Fibroblast of lung (primary cell): ENCODE data around the gene TTLL10. TPM values are rescaled to one million over a fixed set of nuclear protein-coding genes. Genes with fewer than 3 reads are reported as not detected.
A peak's percentile ranks its signal among the peaks of the same experiment; 100 is the strongest.

Source experiments
- DNase-seq, 2 donors: peaks; one replicate each; pipeline versions ENCODE4 v3.0.0 to v3.0.0-alpha.2; 2010; ENCODE audit warnings: low read depth in 2 of 2
- H2AFZ ChIP-seq: 2 replicates; pipeline ENCODE4 v1.5.1; 2012; ENCODE audit warnings: low read length, control low read depth, inconsistent platforms
- H3K27ac ChIP-seq: 2 replicates; pipeline ENCODE4 v1.5.1; 2011; ENCODE audit warnings: low read length, control low read depth; ENCODE audit not compliant: insufficient read depth
- H3K27me3 ChIP-seq: 2 replicates; pipeline ENCODE4 v1.5.1; 2011; ENCODE audit warnings: mild to moderate bottlenecking, low read length; ENCODE audit not compliant: control insufficient read depth, insufficient read depth
- H3K36me3 ChIP-seq: 2 replicates; pipeline ENCODE4 v1.5.1; 2011; ENCODE audit warnings: low read length; ENCODE audit not compliant: control insufficient read depth, insufficient read depth
- H3K4me1 ChIP-seq: 2 replicates; pipeline ENCODE4 v1.5.1; 2011; ENCODE audit warnings: low read length; ENCODE audit not compliant: control insufficient read depth, insufficient read depth; ENCODE audit errors: extremely low read depth
- H3K4me2 ChIP-seq: 2 replicates; pipeline ENCODE4 v1.5.1; 2011; ENCODE audit warnings: low read length, control low read depth; ENCODE audit not compliant: insufficient read depth; ENCODE audit errors: extremely low read depth
- H3K4me3 ChIP-seq, 4 experiments: fragments of 200-600 bp in 1 of 4; sonication (generic) in 1 of 4; replicated peaks in 1 of 4; 2 replicates each; pipeline ENCODE4 v1.5.1; 2011 to 2016; ENCODE audit warnings: low read length in 4 of 4, low read depth in 3 of 4, mild to moderate bottlenecking in 3 of 4, control low read depth in 2 of 4, inconsistent platforms in 1 of 4, mixed read lengths in 1 of 4; ENCODE audit not compliant: insufficient read depth in 1 of 4; ENCODE audit errors: control extremely low read depth in 1 of 4
- H3K79me2 ChIP-seq: 2 replicates; pipeline ENCODE4 v1.5.1; 2012; ENCODE audit warnings: mild to moderate bottlenecking, low read length, inconsistent platforms; ENCODE audit not compliant: control insufficient read depth, insufficient read depth
- H3K9ac ChIP-seq: 2 replicates; pipeline ENCODE4 v1.5.1; 2011; ENCODE audit warnings: mild to moderate bottlenecking, low read length, control low read depth; ENCODE audit not compliant: insufficient read depth
- H3K9me3 ChIP-seq: 2 replicates; pipeline ENCODE4 v1.5.1; 2012; ENCODE audit warnings: low read depth, low read length; ENCODE audit not compliant: control insufficient read depth, insufficient read depth
- H4K20me1 ChIP-seq: 2 replicates; pipeline ENCODE4 v1.5.1; 2011; ENCODE audit warnings: low read length; ENCODE audit not compliant: control insufficient read depth, insufficient read depth; ENCODE audit errors: extremely low read depth
- CTCF ChIP-seq, 2 donors: IDR thresholded peaks in 1 of 2; conservative IDR thresholded peaks in 1 of 2; 1 replicate in 1 of 2; 2 replicates in 1 of 2; pipeline ENCODE4 v1.5.1; 2011 to 2012; ENCODE audit warnings: low read length in 2 of 2, control low read depth in 1 of 2, inconsistent platforms in 1 of 2, low read depth in 1 of 2, mild to moderate bottlenecking in 1 of 2
- EZH2 ChIP-seq: IDR thresholded peaks from 2 replicates; pipeline ENCODE4 v1.5.1; 2012; ENCODE audit warnings: low read length, control low read depth, mild to moderate bottlenecking; ENCODE audit errors: missing control alignments
- polyA plus RNA-seq, 2 donors: library from polyadenylated mRNA; depleted of rRNA in 1 of 2; stranded (reverse) in 1 of 2; unstranded in 1 of 2; fragments of >200 nt; gene quantifications; 2 replicates each; pipeline ENCODE4 v1.2.1, GENCODE V29; 2011 to 2012; ENCODE audit warnings: missing spikeins in 1 of 2
- total RNA-seq: library from RNA; depleted of rRNA; stranded (reverse); fragments of >200 nt; gene quantifications from 2 replicates; pipeline ENCODE4 v1.2.1, GENCODE V29; 2014

TTLL10 gene
- total and polyA plus RNA-seq, 2 donors (not counting 1 experiment from before 2014, with no cell fraction given), result not detected

- H3K4me1 ChIP-seq, result peaks cover 3% of the 10 kb centered on the region
- no peak overlapping the region for H2AFZ ChIP-seq
- TF ChIP-seq CTCF (conservative IDR thresholded peaks at IDR 0.05 in 1 of 2, IDR thresholded peaks at IDR 0.05 in 1 of 2; ENCODE audit: low read depth in 1 of 2, low read length in 2 of 2) (no peak), EZH2 (no peak)
- H3K4me3 ChIP-seq, result no peak overlapping the region
- no peaks in the 10 kb centered on the region for H3K36me3 ChIP-seq
- peak in 1 of 2 donors; percentile 56 for DNase-seq
- no peak overlapping the region for H3K27ac ChIP-seq
- H3K4me2 ChIP-seq, result no peak overlapping the region
- no peaks in the 10 kb centered on the region for H3K9me3 ChIP-seq
- H3K79me2 ChIP-seq, result no peaks in the 10 kb centered on the region
- H3K27me3 ChIP-seq, result no peaks in the 10 kb centered on the region
- no peaks in the 10 kb centered on the region for H4K20me1 ChIP-seq
- H3K9ac ChIP-seq, result no peak overlapping the region
Observed at GRCh38 chr1:1153874-1154273, 19.8 kb upstream of the TTLL10 start.

GRCh38 chr1:1155258-1155657 lies 18.4 kb upstream of the TTLL10 start:
- H3K9ac ChIP-seq, result no peak overlapping the region
- H3K4me1 ChIP-seq, result peaks cover 3% of the 10 kb centered on the region
- H3K36me3 ChIP-seq, result no peaks in the 10 kb centered on the region
- TF ChIP-seq CTCF (conservative IDR thresholded peaks at IDR 0.05 in 1 of 2, IDR thresholded peaks at IDR 0.05 in 1 of 2; ENCODE audit: low read depth in 1 of 2, low read length in 2 of 2), result no peak
- TF ChIP-seq EZH2, result no peak
- H4K20me1 ChIP-seq, result no peaks in the 10 kb centered on the region
- no peak for DNase-seq
- no peak overlapping the region for H3K27ac ChIP-seq
- no peaks in the 10 kb centered on the region for H3K9me3 ChIP-seq
- H2AFZ ChIP-seq, result no peak overlapping the region
- no peak overlapping the region for H3K4me2 ChIP-seq
- no peak overlapping the region for H3K4me3 ChIP-seq
- H3K27me3 ChIP-seq, result no peaks in the 10 kb centered on the region
- H3K79me2 ChIP-seq, result no peaks in the 10 kb centered on the region

GRCh38 chr1:1156140-1157032 lies 17.3 kb upstream of the TTLL10 start:
- no peak overlapping the region for H3K27ac ChIP-seq
- H3K9me3 ChIP-seq, result no peaks in the 10 kb centered on the region
- no peaks in the 10 kb centered on the region for H4K20me1 ChIP-seq
- H2AFZ ChIP-seq, result no peak overlapping the region
- H3K4me3 ChIP-seq, result no peak overlapping the region
- H3K4me1 ChIP-seq, result peaks cover 3% of the 10 kb centered on the region
- H3K4me2 ChIP-seq, result no peak overlapping the region
- H3K27me3 ChIP-seq, result no peaks in the 10 kb centered on the region
- no peaks in the 10 kb centered on the region for H3K79me2 ChIP-seq
- H3K9ac ChIP-seq, result no peak overlapping the region
- TF ChIP-seq EZH2 (no peak), CTCF (conservative IDR thresholded peaks at IDR 0.05 in 1 of 2, IDR thresholded peaks at IDR 0.05 in 1 of 2; ENCODE audit: low read depth in 1 of 2, low read length in 2 of 2) (no peak)
- no peak for DNase-seq
- H3K36me3 ChIP-seq, result no peaks in the 10 kb centered on the region
